Thyroid gland (tissue), 4 donors: ENCODE data around the gene ZNF280B.
"Not testable (repeated sequence)": the region's sequence is repeated elsewhere in the genome, so short reads cannot be mapped to it uniquely, and the experiment has no call there.

Experiments used
- POLR2A ChIP-seq, 2 donors: fragments of 450-650 bp; IDR thresholded peaks; one replicate each; pipeline ENCODE4 v1.6.1; 2017; ENCODE audit warnings: antibody characterized with exemption in 2 of 2, mild to moderate bottlenecking in 2 of 2, moderate library complexity in 1 of 2
- TF ChIP-seq, protein P1 (sequence below), 6 experiments: fragments of 200-600 bp in 3 of 6; fragments of 450-650 bp in 3 of 6; sonication (generic) in 3 of 6; IDR thresholded peaks; one replicate each; pipeline ENCODE4 v1.5.1; 2016 to 2019; ENCODE audit warnings: antibody characterized with exemption in 6 of 6, mild to moderate bottlenecking in 2 of 6, inconsistent platforms in 1 of 6, moderate library complexity in 1 of 6

DNA sequence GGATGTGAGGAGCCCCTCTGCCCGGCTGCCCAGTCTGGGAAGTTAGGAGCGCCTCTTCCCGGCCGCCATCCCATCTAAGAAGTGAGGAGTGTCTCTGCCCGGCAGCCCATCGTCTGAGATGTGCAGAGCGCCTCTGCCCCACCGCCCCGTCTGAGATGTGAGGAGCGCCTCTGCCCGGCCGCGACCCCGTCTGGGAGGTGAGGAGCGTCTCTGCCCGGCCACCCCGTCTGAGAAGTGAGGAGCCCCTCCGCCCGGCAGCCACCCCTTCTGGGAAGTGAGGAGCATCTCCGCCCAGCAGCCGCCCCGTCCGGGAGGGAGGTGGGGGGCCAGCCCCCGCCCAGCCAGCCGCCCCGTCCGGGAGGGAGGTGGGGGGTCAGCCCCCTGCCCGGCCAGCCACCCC is 66.9 kb downstream of the ZNF280B start:
- TF ChIP-seq, protein P1, sequence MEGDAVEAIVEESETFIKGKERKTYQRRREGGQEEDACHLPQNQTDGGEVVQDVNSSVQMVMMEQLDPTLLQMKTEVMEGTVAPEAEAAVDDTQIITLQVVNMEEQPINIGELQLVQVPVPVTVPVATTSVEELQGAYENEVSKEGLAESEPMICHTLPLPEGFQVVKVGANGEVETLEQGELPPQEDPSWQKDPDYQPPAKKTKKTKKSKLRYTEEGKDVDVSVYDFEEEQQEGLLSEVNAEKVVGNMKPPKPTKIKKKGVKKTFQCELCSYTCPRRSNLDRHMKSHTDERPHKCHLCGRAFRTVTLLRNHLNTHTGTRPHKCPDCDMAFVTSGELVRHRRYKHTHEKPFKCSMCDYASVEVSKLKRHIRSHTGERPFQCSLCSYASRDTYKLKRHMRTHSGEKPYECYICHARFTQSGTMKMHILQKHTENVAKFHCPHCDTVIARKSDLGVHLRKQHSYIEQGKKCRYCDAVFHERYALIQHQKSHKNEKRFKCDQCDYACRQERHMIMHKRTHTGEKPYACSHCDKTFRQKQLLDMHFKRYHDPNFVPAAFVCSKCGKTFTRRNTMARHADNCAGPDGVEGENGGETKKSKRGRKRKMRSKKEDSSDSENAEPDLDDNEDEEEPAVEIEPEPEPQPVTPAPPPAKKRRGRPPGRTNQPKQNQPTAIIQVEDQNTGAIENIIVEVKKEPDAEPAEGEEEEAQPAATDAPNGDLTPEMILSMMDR (IDR thresholded peaks at IDR 0.05): not testable (repeated sequence)
- not testable (repeated sequence) for TF ChIP-seq POLR2A (IDR thresholded peaks at IDR 0.05)
